ENCODE measurements around the gene MON1B. TPM values are rescaled to one million over a fixed set of nuclear protein-coding genes. Genes with fewer than 3 reads are reported as not detected.

MON1B gene
- total and polyA plus RNA-seq, 10 of the 15 experiments (the other 5 are each of a cell fraction or from before 2014, with no cell fraction given): 5.7 to 64.5 (median 21.7) TPM

- no peak for TF ChIP-seq HDAC6 (IDR thresholded peaks at IDR 0.05; ENCODE audit: unreplicated experiment)
Observed at GRCh38 chr16:77220427-77220826, 29.4 kb downstream of the MON1B start (continued).

DNA sequence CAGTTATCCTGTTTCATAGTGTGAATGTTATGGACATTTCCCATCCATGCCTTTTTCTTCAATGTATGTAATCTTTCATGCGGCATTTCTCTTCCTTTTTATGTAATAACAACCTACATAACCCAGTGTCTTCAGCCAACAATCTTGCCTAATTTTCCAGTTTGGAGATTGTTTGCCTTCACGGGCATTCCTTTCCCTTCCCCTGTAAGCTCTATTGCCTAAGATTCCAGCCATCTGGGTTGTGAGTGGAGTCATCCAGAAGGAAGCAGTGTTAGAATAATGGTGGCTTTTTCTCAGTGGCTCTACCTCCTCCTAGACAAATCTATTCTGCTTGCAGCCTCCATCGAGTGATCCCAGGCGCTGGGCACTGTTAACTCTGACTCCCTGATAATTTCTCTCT lies 30.5 kb downstream of the MON1B start:
- TF ChIP-seq POLR2AphosphoS5 (IDR thresholded peaks at IDR 0.05; ENCODE audit: low read length): no peak
- no peak for TF ChIP-seq RAD51 (IDR thresholded peaks at IDR 0.05)
- no peak for TF ChIP-seq LARP7 (IDR thresholded peaks at IDR 0.05)
- TF ChIP-seq, protein P1, sequence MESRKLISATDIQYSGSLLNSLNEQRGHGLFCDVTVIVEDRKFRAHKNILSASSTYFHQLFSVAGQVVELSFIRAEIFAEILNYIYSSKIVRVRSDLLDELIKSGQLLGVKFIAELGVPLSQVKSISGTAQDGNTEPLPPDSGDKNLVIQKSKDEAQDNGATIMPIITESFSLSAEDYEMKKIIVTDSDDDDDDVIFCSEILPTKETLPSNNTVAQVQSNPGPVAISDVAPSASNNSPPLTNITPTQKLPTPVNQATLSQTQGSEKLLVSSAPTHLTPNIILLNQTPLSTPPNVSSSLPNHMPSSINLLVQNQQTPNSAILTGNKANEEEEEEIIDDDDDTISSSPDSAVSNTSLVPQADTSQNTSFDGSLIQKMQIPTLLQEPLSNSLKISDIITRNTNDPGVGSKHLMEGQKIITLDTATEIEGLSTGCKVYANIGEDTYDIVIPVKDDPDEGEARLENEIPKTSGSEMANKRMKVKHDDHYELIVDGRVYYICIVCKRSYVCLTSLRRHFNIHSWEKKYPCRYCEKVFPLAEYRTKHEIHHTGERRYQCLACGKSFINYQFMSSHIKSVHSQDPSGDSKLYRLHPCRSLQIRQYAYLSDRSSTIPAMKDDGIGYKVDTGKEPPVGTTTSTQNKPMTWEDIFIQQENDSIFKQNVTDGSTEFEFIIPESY (IDR thresholded peaks at IDR 0.05): no peak
- TF ChIP-seq ZSCAN29 (IDR thresholded peaks at IDR 0.05): no peak
- no peak for TF ChIP-seq STAT1 (conservative IDR thresholded peaks at IDR 0.05)
- TF ChIP-seq DPF2 (IDR thresholded peaks at IDR 0.05): no peak
- in situ Hi-C loops (cut with MboI): no loop called here
- H3K36me3 ChIP-seq (ENCODE audit: control insufficient read depth in 2 of 2, insufficient read depth in 2 of 2, low read length in 1 of 2): no peaks in the 10 kb centered on the region
- no peaks in the 10 kb centered on the region for H3K9me3 ChIP-seq (replicated peaks; ENCODE audit: control insufficient read depth, insufficient read depth, low read length)
- ChIA-PET POLR2A (interaction anchor here (0.9 kb wide), 1 partner anchor 8 kb away, joined by 3 read pairs; no protein-coding TSS in a partner anchor), RAD21 (ENCODE audit: unreplicated experiment) (interaction anchor here (1.3 kb wide), 1 partner anchor 13 kb away, joined by 5 read pairs; no protein-coding TSS in a partner anchor), SMC1A (ENCODE audit: uncharacterized antibody, unreplicated experiment) (interaction anchor here (1.2 kb wide), 1 partner anchor 9 kb away, joined by 3 read pairs; no protein-coding TSS in a partner anchor), CTCF (interaction anchor here (1.0 to 2.3 kb wide), 2 partner anchors 16 to 362 kb away, joined by 4 to 10 read pairs; no protein-coding TSS in a partner anchor)
- no peak overlapping the region for H3K4me2 ChIP-seq (ENCODE audit: control insufficient read depth, insufficient read depth)
- ATAC-seq: no peak
- no peak overlapping the region for H2AFZ ChIP-seq (ENCODE audit: control insufficient read depth, low read depth, low read length)
- FAIRE-seq: no peak
- no TSS peak for BruUV-seq (replicated peaks)
- H4K20me1 ChIP-seq (ENCODE audit: control insufficient read depth, insufficient read depth): no peaks in the 10 kb centered on the region
- no peaks in the 10 kb centered on the region for H3K79me2 ChIP-seq (ENCODE audit: control insufficient read depth, insufficient read depth, low read length)
- no peak overlapping the region for H3K9ac ChIP-seq (ENCODE audit: control insufficient read depth, insufficient read depth, low read length)
- DNase-seq (ENCODE audit: low read depth, low spot score): no peak
- no peaks in the 10 kb centered on the region for H3K4me1 ChIP-seq (ENCODE audit: control insufficient read depth, insufficient read depth, low read length)
- intact Hi-C loops (cut with micrococcal nuclease; ENCODE audit: unreplicated experiment): no loop called here
- H3K4me3 ChIP-seq: no peak overlapping the region
- WGBS (ENCODE audit: insufficient coverage, insufficient replicate concordance, low lambda C conversion rate, missing lambda C conversion rate): 63% methylated on average over 4 of the region's 4 CpGs
- H3K27me3 ChIP-seq (replicated peaks in 1 of 2; ENCODE audit: control insufficient read depth in 2 of 2, insufficient read depth in 2 of 2, low read length in 1 of 2): no peaks in the 10 kb centered on the region
- no peak overlapping the region for H3K27ac ChIP-seq (ENCODE audit: control insufficient read depth, insufficient read depth)

Measured in GM12878 (cell line).